ENCODE results near the gene ART1.

The ART1 gene

GRCh38 chr11:3712274-3712673 lies 67.3 kb downstream of the ART1 start:
- no peak for DNase-seq (ENCODE audit: low read depth in 1 of 2, low spot score in 1 of 2)

Measured in activated CD4-positive, alpha-beta T cell treated with anti-CD3 and anti-CD28 coated beads, Interleukin-2, amount 50 U/mL, for 24 hours (primary cell).